ENCODE data around the gene OR51I2.

Gene OR51I2

GRCh38 chr11:5488385-5488784, 39.3 kb downstream of the OR51I2 start, which contains the start of gene OR52D1:
Gene OR52D1, plus strand, starts transcription at chr11:5488685. Its CDS starts 22 bp downstream, at chr11:5488707.
- H3K27ac Mint-ChIP-seq = no peak within 1 kb of the TSS

GRCh38 chr11:5488798-5489399, 39.8 kb downstream of the OR51I2 start:
- H3K9me3 Mint-ChIP-seq = no peaks in the 10 kb centered on the region
- CTCF ChIA-PET = no interaction called here
- H3K4me1 Mint-ChIP-seq = no peaks in the 10 kb centered on the region
- H3K27ac Mint-ChIP-seq = no peak overlapping the region
- H3K4me3 Mint-ChIP-seq = no peak overlapping the region
- DNase-seq = no peak
- H3K27me3 Mint-ChIP-seq = peaks cover 9% of the 10 kb centered on the region
- no peaks in the 10 kb centered on the region for H3K36me3 Mint-ChIP-seq

More at GRCh38 chr11:5488385-5488784, 39.3 kb downstream of the OR51I2 start, which contains the start of gene OR52D1:
- no peak within 1 kb of the TSS for H3K4me3 Mint-ChIP-seq
- peaks cover 9% of the 10 kb centered on the region for H3K27me3 Mint-ChIP-seq
- CTCF ChIA-PET = no interaction called here
- H3K4me1 Mint-ChIP-seq = no peaks in the 10 kb centered on the region
- H3K36me3 Mint-ChIP-seq = no peaks in the 10 kb centered on the region
- no peak for DNase-seq
- no peaks in the 10 kb centered on the region for H3K9me3 Mint-ChIP-seq

- no peak overlapping the region for H3K4me3 Mint-ChIP-seq
- peaks cover 9% of the 10 kb centered on the region for H3K27me3 Mint-ChIP-seq
- DNase-seq = no peak
- CTCF ChIA-PET = no interaction called here
- H3K9me3 Mint-ChIP-seq = no peaks in the 10 kb centered on the region
- no peaks in the 10 kb centered on the region for H3K36me3 Mint-ChIP-seq
- H3K27ac Mint-ChIP-seq = no peak overlapping the region
- H3K4me1 Mint-ChIP-seq = no peaks in the 10 kb centered on the region
These were observed 40.6 kb downstream of the OR51I2 start for GRCh38 chr11:5489576-5490357.

DNA sequence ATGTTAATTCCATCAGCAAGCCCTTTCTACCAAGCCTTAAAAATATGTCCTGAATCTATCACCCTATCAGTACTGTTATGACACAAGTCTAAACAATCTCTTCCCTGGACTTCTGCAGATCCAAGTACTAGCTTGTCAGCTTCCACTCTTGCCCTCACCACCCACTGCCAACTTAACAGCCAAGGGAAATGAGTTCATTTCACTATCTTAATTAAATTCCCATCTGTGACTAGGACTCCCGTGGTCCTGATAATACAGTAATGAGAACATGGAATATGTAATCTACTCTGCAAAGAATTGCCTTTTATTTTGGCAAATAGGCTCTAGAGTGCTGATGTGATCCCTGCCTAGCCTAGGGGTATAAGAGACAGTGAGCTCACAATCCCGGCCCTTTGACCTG, 50.5 kb downstream of the OR51I2 start:
- Mint-ChIP-seq H3K4me1 (no peaks in the 10 kb centered on the region), H3K27ac (no peak overlapping the region), H3K36me3 (no peaks in the 10 kb centered on the region), H3K4me3 (no peak overlapping the region), H3K27me3 (peaks cover 3% of the 10 kb centered on the region), H3K9me3 (no peaks in the 10 kb centered on the region)
- no peak for DNase-seq
- CTCF ChIA-PET = no interaction called here

DNA sequence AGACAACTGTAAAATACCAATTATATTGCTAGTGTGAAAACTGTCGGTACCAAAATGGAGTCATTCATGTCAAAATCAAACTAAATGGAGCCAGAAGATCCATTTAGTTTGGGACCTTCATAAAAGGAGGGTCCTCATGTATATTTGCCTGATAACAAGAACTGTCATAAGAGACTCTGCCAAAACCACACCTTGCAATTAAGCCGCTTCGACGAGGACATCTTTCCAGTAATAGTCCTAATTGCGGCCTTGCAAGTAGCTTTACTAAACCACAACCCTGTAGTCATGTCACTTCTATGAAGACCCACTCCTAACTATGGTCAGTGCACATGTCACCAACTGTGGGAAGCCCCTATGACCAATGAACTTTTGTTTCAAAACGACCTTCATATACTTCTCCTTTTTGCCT, 51.3 kb downstream of the OR51I2 start:
- H3K27ac Mint-ChIP-seq = no peak overlapping the region
- H3K27me3 Mint-ChIP-seq = peaks cover 3% of the 10 kb centered on the region
- H3K36me3 Mint-ChIP-seq = no peaks in the 10 kb centered on the region
- CTCF ChIA-PET = no interaction called here
- no peaks in the 10 kb centered on the region for H3K9me3 Mint-ChIP-seq
- no peak overlapping the region for H3K4me3 Mint-ChIP-seq
- DNase-seq = no peak
- no peaks in the 10 kb centered on the region for H3K4me1 Mint-ChIP-seq

- Mint-ChIP-seq H3K36me3 (no peaks in the 10 kb centered on the region), H3K27me3 (no peaks in the 10 kb centered on the region), H3K27ac (no peak overlapping the region), H3K9me3 (no peaks in the 10 kb centered on the region), H3K4me3 (no peak overlapping the region), H3K4me1 (no peaks in the 10 kb centered on the region)
- no peak for DNase-seq
- CTCF ChIA-PET = no interaction called here
These were observed 55.3 kb downstream of the OR51I2 start for GRCh38 chr11:5504403-5504921.

DNA sequence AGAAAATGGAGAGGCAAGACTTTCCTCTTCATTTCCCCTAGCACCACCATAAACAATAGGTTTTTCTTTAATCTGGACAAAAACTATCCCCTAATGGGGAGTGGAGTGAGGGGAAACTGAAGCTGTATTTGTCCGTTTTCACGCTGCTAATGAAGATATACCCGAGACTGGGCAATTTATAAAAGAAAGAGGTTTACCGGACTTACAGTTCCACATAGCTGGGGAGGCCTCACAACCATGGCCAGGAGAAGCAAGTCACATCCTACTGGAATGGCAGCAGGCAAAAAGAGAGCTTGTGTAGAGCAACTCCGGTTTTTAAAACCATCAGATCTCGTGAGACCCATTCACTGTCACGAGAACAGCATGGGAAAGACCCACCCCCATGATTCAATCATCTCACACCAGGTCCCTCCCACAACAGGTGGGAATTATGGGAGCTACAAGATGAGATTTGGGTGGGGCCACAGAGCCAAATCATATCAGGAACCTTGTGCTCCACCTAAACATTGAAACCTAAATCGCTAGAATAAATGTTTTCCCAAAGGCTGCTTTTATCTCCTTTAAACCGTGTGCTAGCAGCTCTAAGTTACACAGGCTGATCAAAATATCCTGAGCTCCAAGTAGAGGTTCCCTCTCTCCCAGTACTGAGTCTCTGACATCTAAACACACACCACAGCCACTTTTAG, 56.4 kb downstream of the OR51I2 start:
- no peak overlapping the region for H3K4me3 Mint-ChIP-seq
- CTCF ChIA-PET = no interaction called here
- no peaks in the 10 kb centered on the region for H3K4me1 Mint-ChIP-seq
- no peaks in the 10 kb centered on the region for H3K36me3 Mint-ChIP-seq
- H3K27me3 Mint-ChIP-seq = peaks cover 2% of the 10 kb centered on the region
- H3K9me3 Mint-ChIP-seq = no peaks in the 10 kb centered on the region
- DNase-seq = no peak
- no peak overlapping the region for H3K27ac Mint-ChIP-seq

All from activated naive CD4-positive, alpha-beta T cell treated with anti-CD3 and anti-CD28 coated beads, Interleukin-2, amount 10 ng/mL, durations not matched to agents 7 days and 5 days (primary cell).